Activated effector memory CD4-positive, alpha-beta T cell treated with anti-CD3 and anti-CD28 coated beads, Interleukin-2, amount 50 U/mL, for 16 hours (primary cell): ENCODE measurements around the gene MBD3L1.

Experiments
- DNase-seq: peaks from one replicate; pipeline ENCODE4 v3.0.0-alpha.2; 2020

MBD3L1 gene

DNA sequence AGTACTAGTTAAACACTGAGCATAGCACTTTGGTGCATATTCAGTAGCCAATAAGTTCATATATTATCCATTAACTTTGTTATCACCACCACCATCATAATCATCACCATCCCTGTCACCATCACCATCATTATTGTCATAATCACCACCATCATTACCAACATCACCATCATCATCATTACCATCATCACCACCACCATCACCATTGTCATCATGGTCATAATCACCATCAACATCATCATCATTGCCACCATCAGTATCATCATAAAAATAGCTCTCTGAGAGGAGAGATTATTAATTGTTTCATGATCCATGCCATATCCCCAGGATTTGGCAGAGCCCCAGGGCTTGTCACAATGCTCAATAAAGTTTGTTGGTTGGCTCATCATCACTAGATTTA, 49.3 kb downstream of the MBD3L1 start:
- DNase-seq = no peak

GRCh38 chr19:8884416-8884815, 52.2 kb downstream of the MBD3L1 start:
- no peak for DNase-seq

DNA sequence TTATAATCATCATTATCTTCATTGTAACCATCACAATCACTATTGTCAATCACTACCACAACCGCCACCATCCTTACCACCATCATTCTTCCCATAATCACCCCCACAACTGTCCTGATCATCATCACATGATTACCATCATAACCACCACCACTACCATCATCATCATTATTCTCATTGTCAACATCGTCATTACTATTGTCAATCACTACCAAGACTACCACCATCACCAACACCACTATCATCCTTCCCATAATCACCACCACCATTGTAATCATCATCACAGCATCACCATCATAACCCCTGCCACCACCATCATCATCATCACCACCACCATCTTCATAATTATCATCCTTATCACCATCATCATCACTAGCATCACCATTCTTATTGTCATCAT, 55.2 kb downstream of the MBD3L1 start:
- DNase-seq = no peak

- DNase-seq = no peak
Measured at GRCh38 chr19:8890260-8890659, 58.1 kb downstream of the MBD3L1 start.
